RPMI8226 (cell line): ENCODE results near the gene PROC.

ENCODE experiments used
- DNase-seq: peaks from one replicate; pipeline ENCODE4 v3.0.0-alpha.2; 2015

The PROC gene

GRCh38 chr2:127418300-127419111 is at the start of gene PROC:
TSS of gene PROC (plus strand) at chr2:127418427. CDS start at chr2:127419943, 1,516 bp downstream.
- no peak for DNase-seq

- no peak for DNase-seq
These were observed 48.2 kb upstream of the PROC start for GRCh38 chr2:127370010-127370409.

GRCh38 chr2:127371037-127371436 is 47.2 kb upstream of the PROC start:
- DNase-seq = no peak

- DNase-seq = no peak
These were observed 44.7 kb upstream of the PROC start for GRCh38 chr2:127373362-127374083.

- DNase-seq = no peak
These were observed 42.0 kb upstream of the PROC start for GRCh38 chr2:127376257-127376656.

GRCh38 chr2:127377262-127377661 is 41.0 kb upstream of the PROC start:
- no peak for DNase-seq

- no peak for DNase-seq
These were observed 39.5 kb upstream of the PROC start for GRCh38 chr2:127378720-127379119.

GRCh38 chr2:127379712-127380355 is 38.4 kb upstream of the PROC start:
- no peak for DNase-seq

GRCh38 chr2:127381762-127382161 is 36.5 kb upstream of the PROC start:
- DNase-seq = no peak

GRCh38 chr2:127382831-127383230 is 35.4 kb upstream of the PROC start:
- DNase-seq = no peak

- no peak for DNase-seq
These were observed 33.7 kb upstream of the PROC start for GRCh38 chr2:127384529-127384928.

GRCh38 chr2:127386246-127386645 is 32.0 kb upstream of the PROC start:
- DNase-seq = no peak

GRCh38 chr2:127386764-127387654 is 31.2 kb upstream of the PROC start:
- peak; percentile 92 for DNase-seq

- DNase-seq = peak; percentile 96
These were observed 30.4 kb upstream of the PROC start, which contains the start of gene MAP3K2 for GRCh38 chr2:127387655-127388422. TSS of gene MAP3K2 (minus strand) at chr2:127387975. CDS start at chr2:127343129, 44,846 bp downstream.

GRCh38 chr2:127388423-127389164 is 29.6 kb upstream of the PROC start:
- DNase-seq = no peak

GRCh38 chr2:127389778-127390435 is 28.3 kb upstream of the PROC start:
- peak; percentile 50 for DNase-seq

- no peak for DNase-seq
These were observed 25.9 kb upstream of the PROC start for GRCh38 chr2:127392133-127392827.

GRCh38 chr2:127392828-127393578 is 25.2 kb upstream of the PROC start:
- no peak for DNase-seq

GRCh38 chr2:127394492-127394891 is 23.7 kb upstream of the PROC start:
- DNase-seq = no peak
